Measurements from ENCODE around the gene SYTL1.

The SYTL1 gene

DNA sequence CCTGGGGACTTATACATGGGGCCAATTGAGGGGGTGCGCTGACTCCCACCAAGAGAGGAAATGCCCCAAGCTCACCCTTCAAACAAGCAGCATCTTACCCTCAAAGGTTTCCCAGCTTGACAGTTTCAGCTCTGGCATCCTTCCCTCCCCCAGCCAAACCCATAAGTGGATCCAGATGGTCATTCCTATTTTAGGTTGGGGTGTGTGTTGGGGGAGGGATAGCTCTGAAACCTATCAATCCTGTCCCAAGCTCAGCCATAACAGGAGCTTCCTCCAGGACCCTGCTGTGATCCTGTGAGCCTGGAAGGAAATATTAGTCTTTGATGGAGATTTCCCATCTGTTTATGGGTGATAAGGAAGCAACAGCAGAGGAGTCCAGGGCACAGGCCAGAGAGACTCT lies 23.2 kb upstream of the SYTL1 start:
- no peak overlapping the region for H3K27ac ChIP-seq (ENCODE audit: low read length)
- H3K36me3 ChIP-seq (ENCODE audit: control insufficient read depth, insufficient read depth, low read length), result no peaks in the 10 kb centered on the region
- no peaks in the 10 kb centered on the region for H3K27me3 ChIP-seq (ENCODE audit: control insufficient read depth, insufficient read depth, low read length)
- no peak overlapping the region for H3K4me3 ChIP-seq (ENCODE audit: low read length)
- H3K4me1 ChIP-seq (ENCODE audit: control insufficient read depth, insufficient read depth, low read length), result no peaks in the 10 kb centered on the region
- no CpG with 5 or more reads among the region's 1 CpG for WGBS (ENCODE audit: insufficient coverage, insufficient read length)
- DNase-seq (ENCODE audit: low read depth, low spot score), result no peak
- H3K9me3 ChIP-seq (ENCODE audit: control insufficient read depth, insufficient read depth, low read length), result no peaks in the 10 kb centered on the region

DNA sequence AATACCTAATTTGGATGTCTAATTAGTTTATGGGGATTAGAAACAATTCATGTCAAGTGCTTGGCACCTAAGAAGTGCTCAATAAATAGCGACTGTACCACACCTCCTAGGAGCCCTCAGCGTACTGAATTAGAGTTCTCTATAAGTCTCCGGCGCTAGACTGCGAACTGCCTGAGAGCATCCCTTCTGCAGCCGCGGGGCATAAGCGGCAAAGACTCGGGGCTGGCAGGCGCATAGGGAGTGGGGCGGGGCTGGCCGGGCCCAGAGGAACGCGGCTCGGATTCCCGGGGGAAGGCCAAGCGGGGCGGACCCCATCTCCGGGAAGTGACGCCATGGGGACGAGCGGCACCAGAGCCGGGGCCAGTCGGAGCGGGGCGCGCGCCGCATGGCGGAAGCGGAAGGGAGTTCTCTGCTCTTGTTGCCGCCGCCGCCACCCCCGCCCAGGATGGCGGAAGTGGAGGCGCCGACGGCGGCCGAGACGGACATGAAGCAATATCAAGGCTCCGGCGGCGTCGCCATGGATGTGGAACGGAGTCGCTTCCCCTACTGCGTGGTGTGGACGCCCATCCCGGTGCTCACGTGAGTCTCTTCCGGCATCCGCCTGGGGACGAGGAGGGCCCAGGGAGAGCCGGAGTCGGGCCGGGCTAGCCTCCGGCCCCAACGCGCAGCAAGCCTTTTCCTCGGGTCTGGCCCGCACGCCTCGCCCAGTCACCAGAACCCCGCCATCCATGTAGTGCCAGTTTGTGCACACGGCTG lies 19.8 kb upstream of the SYTL1 start, which contains the start of gene TMEM222:
TMEM222 (plus strand) TSS at position 351 of the 756 bp plus-strand sequence; CDS start at position 386, 35 bp downstream.
- Histone ChIP-seq H3K4me1 (ENCODE audit: control insufficient read depth, insufficient read depth, low read length) (no peaks in the 10 kb centered on the region), H3K27me3 (ENCODE audit: control insufficient read depth, insufficient read depth, low read length) (no peaks in the 10 kb centered on the region), H3K27ac (ENCODE audit: low read length) (no peak within 1 kb of the TSS), H3K4me3 (ENCODE audit: low read length) (peak within 1 kb of the TSS; percentile 93), H3K36me3 (ENCODE audit: control insufficient read depth, insufficient read depth, low read length) (peaks cover 9% of the 10 kb centered on the region; the same call in 1 of the 2 replicates), H3K9me3 (ENCODE audit: control insufficient read depth, insufficient read depth, low read length) (no peaks in the 10 kb centered on the region)
- no CpG with 5 or more reads among the region's 67 CpGs for WGBS (ENCODE audit: insufficient coverage, insufficient read length)
- no peak for DNase-seq (ENCODE audit: low read depth, low spot score)

DNA sequence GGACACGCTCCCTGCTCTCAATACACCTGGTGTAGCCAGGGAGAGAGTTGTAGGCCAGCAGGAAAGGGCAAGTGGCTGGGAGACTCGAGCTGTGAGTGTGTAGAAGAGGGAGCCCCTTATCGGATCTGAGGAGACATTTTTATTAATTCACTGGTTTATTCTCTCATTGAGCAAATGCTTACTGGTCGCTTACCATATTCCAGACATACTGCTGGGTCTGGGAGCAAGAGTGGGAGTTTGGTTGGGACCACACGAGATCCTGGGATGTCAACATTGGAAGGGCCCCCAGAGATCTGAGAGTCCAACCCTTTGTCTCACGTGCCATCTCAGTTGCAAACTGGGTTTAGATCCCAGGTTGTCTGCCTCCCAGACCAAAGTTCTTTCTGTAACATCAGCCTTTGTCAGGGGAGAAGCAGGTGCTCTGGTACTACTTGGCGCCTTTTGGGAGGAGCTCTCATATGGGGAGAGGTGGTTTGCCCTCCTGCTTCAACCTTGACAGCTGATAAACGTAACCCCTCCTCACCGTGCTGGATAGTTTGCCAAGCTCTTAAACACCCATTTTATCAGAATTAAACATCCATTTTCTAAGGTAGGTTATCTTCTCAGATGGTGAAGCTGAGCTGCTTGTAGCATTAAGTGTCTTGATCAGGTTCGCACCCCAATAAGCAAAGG lies 19.1 kb upstream of the SYTL1 start:
- Histone ChIP-seq H3K36me3 (ENCODE audit: control insufficient read depth, insufficient read depth, low read length) (peaks cover 9% of the 10 kb centered on the region; the same call in 1 of the 2 replicates), H3K4me3 (ENCODE audit: low read length) (peak overlapping the region; percentile 93), H3K4me1 (ENCODE audit: control insufficient read depth, insufficient read depth, low read length) (no peaks in the 10 kb centered on the region), H3K27me3 (ENCODE audit: control insufficient read depth, insufficient read depth, low read length) (no peaks in the 10 kb centered on the region), H3K27ac (ENCODE audit: low read length) (no peak overlapping the region), H3K9me3 (ENCODE audit: control insufficient read depth, insufficient read depth, low read length) (no peaks in the 10 kb centered on the region)
- no peak for DNase-seq (ENCODE audit: low read depth, low spot score)
- no CpG with 5 or more reads among the region's 10 CpGs for WGBS (ENCODE audit: insufficient coverage, insufficient read length)

DNA sequence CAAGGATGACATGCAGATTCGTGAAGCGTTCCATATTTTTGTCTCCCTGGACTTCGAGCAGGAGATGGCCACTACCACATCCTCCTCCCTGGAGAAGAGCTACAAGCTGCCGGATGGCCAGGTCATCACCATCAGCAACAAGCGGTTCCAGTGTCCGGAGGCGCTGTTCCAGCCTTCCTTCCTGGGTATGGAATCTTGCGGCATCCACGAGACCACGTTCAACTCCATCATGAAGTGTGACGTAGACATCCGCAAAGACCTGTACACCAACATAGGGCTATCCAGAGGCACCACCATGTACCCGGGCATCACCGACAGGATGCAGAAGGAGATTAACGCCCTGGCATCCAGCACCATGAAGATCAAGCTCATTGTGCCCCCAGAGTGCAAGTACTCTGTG lies 16.5 kb upstream of the SYTL1 start:
- H3K9me3 ChIP-seq (ENCODE audit: control insufficient read depth, insufficient read depth, low read length), result no peaks in the 10 kb centered on the region
- no peaks in the 10 kb centered on the region for H3K4me1 ChIP-seq (ENCODE audit: control insufficient read depth, insufficient read depth, low read length)
- H3K27me3 ChIP-seq (ENCODE audit: control insufficient read depth, insufficient read depth, low read length), result no peaks in the 10 kb centered on the region
- no peak overlapping the region for H3K27ac ChIP-seq (ENCODE audit: low read length)
- H3K4me3 ChIP-seq (ENCODE audit: low read length), result no peak overlapping the region
- no CpG with 5 or more reads among the region's 15 CpGs for WGBS (ENCODE audit: insufficient coverage, insufficient read length)
- H3K36me3 ChIP-seq (ENCODE audit: control insufficient read depth, insufficient read depth, low read length), result peaks cover 9% of the 10 kb centered on the region; the same call in 1 of the 2 replicates
- DNase-seq (ENCODE audit: low read depth, low spot score), result no peak

DNA sequence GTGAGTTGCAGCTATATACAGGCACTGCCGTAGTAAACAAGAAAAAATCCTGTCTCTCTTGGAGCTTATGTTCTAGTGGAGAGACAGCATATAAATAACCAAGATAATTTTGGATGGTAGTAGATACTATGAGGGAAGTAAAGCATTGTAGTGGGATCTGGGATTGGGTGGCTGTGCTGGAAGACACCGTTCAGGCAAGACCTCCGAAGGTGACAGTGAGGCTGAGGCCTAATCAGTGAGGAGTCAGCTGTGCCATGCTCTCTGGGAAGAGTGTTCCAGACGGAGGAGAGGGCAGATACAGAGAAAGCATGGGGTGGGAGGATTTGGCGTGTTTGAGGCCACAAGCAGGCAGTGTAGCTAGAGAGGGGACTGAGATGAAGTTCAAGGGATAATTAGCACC lies 13.9 kb upstream of the SYTL1 start:
- Histone ChIP-seq H3K27me3 (ENCODE audit: control insufficient read depth, insufficient read depth, low read length) (no peaks in the 10 kb centered on the region), H3K4me1 (ENCODE audit: control insufficient read depth, insufficient read depth, low read length) (no peaks in the 10 kb centered on the region), H3K27ac (ENCODE audit: low read length) (no peak overlapping the region), H3K4me3 (ENCODE audit: low read length) (no peak overlapping the region), H3K36me3 (ENCODE audit: control insufficient read depth, insufficient read depth, low read length) (peaks cover 15% of the 10 kb centered on the region; the same call in 1 of the 2 replicates), H3K9me3 (ENCODE audit: control insufficient read depth, insufficient read depth, low read length) (no peaks in the 10 kb centered on the region)
- no peak for DNase-seq (ENCODE audit: low read depth, low spot score)
- no CpG with 5 or more reads among the region's 5 CpGs for WGBS (ENCODE audit: insufficient coverage, insufficient read length)

DNA sequence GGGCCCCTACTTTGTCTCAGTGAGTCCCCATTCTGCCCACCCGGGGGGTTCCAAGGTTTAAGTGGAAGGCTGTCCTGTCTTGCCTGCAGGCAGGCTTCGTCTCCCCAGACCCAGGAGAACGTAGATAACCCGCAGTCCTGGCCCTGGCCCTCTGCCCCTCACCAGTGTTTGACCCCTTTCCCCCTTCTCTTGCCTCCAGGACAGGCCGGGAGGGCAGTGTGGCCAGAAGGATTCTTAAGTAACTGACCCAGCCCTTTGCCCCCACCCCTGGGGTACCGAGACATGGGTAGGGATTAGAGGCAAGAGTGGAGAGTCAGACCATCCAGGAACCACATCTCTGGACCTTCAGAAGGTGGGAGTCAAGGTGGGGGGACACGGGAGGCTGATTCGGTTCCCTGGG lies 11.0 kb upstream of the SYTL1 start:
- H3K27me3 ChIP-seq (ENCODE audit: control insufficient read depth, insufficient read depth, low read length), result no peaks in the 10 kb centered on the region
- H3K9me3 ChIP-seq (ENCODE audit: control insufficient read depth, insufficient read depth, low read length), result no peaks in the 10 kb centered on the region
- H3K4me3 ChIP-seq (ENCODE audit: low read length), result no peak overlapping the region
- WGBS (ENCODE audit: insufficient coverage, insufficient read length), result no CpG with 5 or more reads among the region's 8 CpGs
- H3K4me1 ChIP-seq (ENCODE audit: control insufficient read depth, insufficient read depth, low read length), result no peaks in the 10 kb centered on the region
- peaks cover 18% of the 10 kb centered on the region for H3K36me3 ChIP-seq (ENCODE audit: control insufficient read depth, insufficient read depth, low read length)
- DNase-seq (ENCODE audit: low read depth, low spot score), result no peak
- no peak overlapping the region for H3K27ac ChIP-seq (ENCODE audit: low read length)

DNA sequence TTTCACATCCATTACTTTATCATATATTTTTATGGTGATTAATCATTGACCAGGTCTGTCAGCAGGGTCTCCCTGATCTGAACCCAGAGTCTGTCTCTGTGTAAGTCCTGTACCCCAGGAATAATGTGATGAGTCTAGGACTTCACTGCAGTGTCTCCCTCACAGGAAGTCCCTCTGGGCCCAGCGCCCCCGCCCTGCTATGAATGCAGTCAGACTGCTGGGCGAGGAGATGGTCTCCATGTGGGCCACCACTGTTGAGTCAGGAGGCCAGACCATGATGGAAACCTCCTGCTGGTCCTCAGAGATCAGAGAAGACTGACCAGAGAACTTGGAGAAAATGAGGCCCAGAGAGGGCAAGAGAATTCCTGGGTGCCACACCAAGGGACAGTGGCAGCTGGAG lies 10.4 kb upstream of the SYTL1 start:
- Histone ChIP-seq H3K27ac (ENCODE audit: low read length) (no peak overlapping the region), H3K9me3 (ENCODE audit: control insufficient read depth, insufficient read depth, low read length) (no peaks in the 10 kb centered on the region), H3K4me3 (ENCODE audit: low read length) (no peak overlapping the region), H3K36me3 (ENCODE audit: control insufficient read depth, insufficient read depth, low read length) (peaks cover 15% of the 10 kb centered on the region; the same call in 1 of the 2 replicates), H3K4me1 (ENCODE audit: control insufficient read depth, insufficient read depth, low read length) (no peaks in the 10 kb centered on the region), H3K27me3 (ENCODE audit: control insufficient read depth, insufficient read depth, low read length) (no peaks in the 10 kb centered on the region)
- DNase-seq (ENCODE audit: low read depth, low spot score), result no peak
- WGBS (ENCODE audit: insufficient coverage, insufficient read length), result no CpG with 5 or more reads among the region's 3 CpGs

DNA sequence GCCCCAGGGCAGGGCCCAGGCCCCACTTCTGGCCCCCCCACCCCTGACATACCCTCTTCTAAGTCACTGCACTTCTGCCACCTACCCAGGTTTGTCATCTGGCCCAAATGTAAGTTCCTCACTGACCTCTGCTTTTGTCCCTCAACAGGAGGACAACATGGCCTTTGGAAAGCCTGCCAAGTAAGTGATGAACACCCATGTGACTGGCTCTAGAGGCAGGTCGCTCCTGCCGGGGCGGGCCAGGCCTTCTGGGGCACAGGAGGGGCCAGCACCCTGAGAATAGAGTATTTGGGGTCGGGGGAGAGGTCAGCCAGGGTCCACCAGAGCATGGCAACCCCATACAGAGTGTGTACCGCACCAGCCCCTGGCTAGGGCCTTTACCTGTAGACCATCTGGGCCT lies 9.9 kb upstream of the SYTL1 start:
- Histone ChIP-seq H3K27me3 (ENCODE audit: control insufficient read depth, insufficient read depth, low read length) (no peaks in the 10 kb centered on the region), H3K9me3 (ENCODE audit: control insufficient read depth, insufficient read depth, low read length) (no peaks in the 10 kb centered on the region), H3K36me3 (ENCODE audit: control insufficient read depth, insufficient read depth, low read length) (peaks cover 15% of the 10 kb centered on the region; the same call in 1 of the 2 replicates), H3K27ac (ENCODE audit: low read length) (no peak overlapping the region), H3K4me3 (ENCODE audit: low read length) (no peak overlapping the region), H3K4me1 (ENCODE audit: control insufficient read depth, insufficient read depth, low read length) (no peaks in the 10 kb centered on the region)
- no CpG with 5 or more reads among the region's 5 CpGs for WGBS (ENCODE audit: insufficient coverage, insufficient read length)
- DNase-seq (ENCODE audit: low read depth, low spot score), result no peak

DNA sequence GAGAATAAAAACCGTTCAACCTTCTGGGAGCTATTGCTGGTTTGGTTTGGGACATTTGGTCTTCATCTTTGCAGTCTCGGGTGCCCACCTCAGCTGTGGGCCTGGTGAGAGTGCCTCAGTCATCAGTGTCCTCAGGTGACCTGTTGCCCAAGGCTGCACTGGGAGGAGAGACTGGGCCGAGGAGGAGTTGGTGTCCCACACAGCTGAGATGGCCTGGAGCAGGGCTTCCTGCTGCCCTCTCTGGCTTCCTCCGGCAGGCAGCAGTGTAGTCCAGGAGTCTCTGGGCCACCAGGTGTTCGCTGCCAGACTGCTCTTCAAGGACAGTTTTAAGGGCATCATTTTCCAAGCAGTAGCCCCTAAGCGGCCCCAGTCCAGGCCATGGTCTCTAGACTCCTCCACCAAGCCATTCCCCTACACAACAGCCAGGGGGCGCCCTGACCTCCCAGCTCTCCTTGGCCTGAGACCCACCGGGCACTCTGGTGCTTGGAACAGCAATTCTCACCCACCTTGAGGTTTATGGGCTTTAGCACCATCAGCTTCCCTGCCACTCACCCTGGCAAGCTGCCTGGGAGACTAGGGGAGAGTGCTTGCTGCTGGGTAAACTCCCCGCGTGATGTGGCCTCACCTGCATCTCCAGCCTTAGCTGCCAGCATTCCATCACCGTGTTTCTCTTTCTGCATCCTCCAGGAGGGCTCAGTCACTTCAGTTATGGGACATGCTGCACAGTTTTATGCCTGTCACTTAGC lies 9.1 kb upstream of the SYTL1 start:
- no peaks in the 10 kb centered on the region for H3K4me1 ChIP-seq (ENCODE audit: control insufficient read depth, insufficient read depth, low read length)
- peaks cover 15% of the 10 kb centered on the region; the same call in 1 of the 2 replicates for H3K36me3 ChIP-seq (ENCODE audit: control insufficient read depth, insufficient read depth, low read length)
- no peak overlapping the region for H3K4me3 ChIP-seq (ENCODE audit: low read length)
- H3K27ac ChIP-seq (ENCODE audit: low read length), result no peak overlapping the region
- H3K27me3 ChIP-seq (ENCODE audit: control insufficient read depth, insufficient read depth, low read length), result no peaks in the 10 kb centered on the region
- no peak for DNase-seq (ENCODE audit: low read depth, low spot score)
- no CpG with 5 or more reads among the region's 11 CpGs for WGBS (ENCODE audit: insufficient coverage, insufficient read length)
- H3K9me3 ChIP-seq (ENCODE audit: control insufficient read depth, insufficient read depth, low read length), result no peaks in the 10 kb centered on the region

DNA sequence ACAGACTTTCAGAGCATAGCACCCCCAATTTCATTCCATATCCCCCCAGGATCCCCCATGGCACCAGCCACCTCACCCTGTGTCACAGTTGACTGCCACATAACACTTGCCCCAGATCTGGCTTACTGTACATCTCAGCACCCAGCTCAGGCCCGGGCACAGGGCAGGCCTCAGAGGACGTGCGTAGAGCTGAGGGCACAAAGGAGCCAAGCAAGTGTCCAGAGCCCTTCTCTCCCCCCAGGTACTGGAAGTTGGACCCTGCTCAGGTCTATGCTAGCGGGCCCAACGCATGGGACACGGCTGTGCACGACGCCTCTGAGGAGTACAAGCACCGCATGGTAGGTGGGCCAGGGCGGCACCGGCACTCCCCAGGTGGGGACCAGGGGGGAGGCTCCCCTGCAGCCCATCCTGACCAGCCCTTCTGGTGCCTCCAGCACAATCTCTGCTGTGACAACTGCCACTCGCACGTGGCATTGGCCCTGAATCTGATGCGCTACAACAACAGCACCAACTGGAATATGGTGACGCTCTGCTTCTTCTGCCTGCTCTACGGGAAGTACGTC lies 8.0 kb upstream of the SYTL1 start:
- H3K9me3 ChIP-seq (ENCODE audit: control insufficient read depth, insufficient read depth, low read length), result no peaks in the 10 kb centered on the region
- no peaks in the 10 kb centered on the region for H3K27me3 ChIP-seq (ENCODE audit: control insufficient read depth, insufficient read depth, low read length)
- H3K4me3 ChIP-seq (ENCODE audit: low read length), result no peak overlapping the region
- no peaks in the 10 kb centered on the region for H3K4me1 ChIP-seq (ENCODE audit: control insufficient read depth, insufficient read depth, low read length)
- H3K27ac ChIP-seq (ENCODE audit: low read length), result no peak overlapping the region
- H3K36me3 ChIP-seq (ENCODE audit: control insufficient read depth, insufficient read depth, low read length), result peaks cover 15% of the 10 kb centered on the region; the same call in 1 of the 2 replicates
- DNase-seq (ENCODE audit: low read depth, low spot score), result no peak
- whole genome bisulfite sequencing (ENCODE audit: insufficient coverage, insufficient read length), result no CpG with 5 or more reads among the region's 17 CpGs

All from iPS DF 6.9 (cell line).